Measurements from ENCODE around the gene RNGTT.

GRCh38 chr6:88965691-88966090 lies 2.3 kb upstream of the RNGTT start:
- TF ChIP-seq EZH2 (IDR thresholded peaks at IDR 0.05; ENCODE audit: low read length, unreplicated experiment) (no peak), CTCF (conservative IDR thresholded peaks at IDR 0.05; ENCODE audit: low read depth, low read length) (no peak)

All from PC-3 (cell line).